Activated CD8-positive, alpha-beta memory T cell treated with anti-CD3 and anti-CD28 coated beads for 24 hours (primary cell): ENCODE measurements around the gene PTPRN2.
A peak's percentile ranks its signal among the peaks of the same experiment; 100 is the strongest.
"Not testable (repeated sequence)": the region's sequence is repeated elsewhere in the genome, so short reads cannot be mapped to it uniquely, and the experiment has no call there.

Experiments used
- DNase-seq: peaks from one replicate; pipeline ENCODE4 v3.0.0-alpha.2; 2020

The PTPRN2 gene

DNA sequence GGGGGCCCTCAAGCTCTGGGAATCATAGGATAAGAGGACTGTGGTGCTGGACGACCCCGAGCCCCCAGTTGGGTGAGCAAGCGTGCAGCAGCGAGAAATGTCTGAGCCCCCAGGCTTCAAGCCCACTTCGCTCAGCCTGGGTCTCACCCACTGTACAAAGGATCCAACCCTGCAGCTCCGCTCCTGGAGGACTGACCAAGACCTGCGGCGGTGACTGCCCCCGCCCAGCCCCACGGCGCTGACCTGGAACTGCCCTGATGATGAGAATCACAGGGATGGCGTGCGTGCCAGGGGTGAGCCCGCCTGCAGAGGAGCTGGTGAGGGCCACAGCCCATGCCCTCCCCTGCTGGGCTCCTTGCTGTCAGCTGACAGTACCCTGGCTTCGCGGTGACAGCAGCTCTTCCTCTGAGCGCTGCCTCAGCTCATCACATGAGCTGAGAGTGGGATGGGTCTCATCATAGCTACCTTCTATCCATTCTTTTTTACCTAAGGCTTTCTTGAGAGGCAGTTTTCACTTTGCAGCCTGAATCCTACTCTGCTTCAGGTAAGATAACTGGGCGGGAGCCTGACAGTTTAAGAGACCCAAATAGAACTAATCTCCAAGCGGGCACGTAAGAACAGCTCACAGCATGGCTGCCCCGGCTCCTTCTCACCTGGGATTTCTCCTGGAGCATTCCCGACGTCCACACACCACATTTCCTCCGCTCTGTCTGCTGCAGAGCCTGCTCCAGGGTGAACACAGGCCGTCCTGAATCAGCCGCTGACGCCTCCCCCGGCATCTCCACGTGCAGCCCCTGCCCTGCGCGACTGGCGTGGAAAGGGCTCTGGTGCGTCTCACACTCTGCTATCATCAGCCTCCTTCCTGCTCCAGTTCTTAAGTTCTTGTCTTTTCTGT, 329.9 kb downstream of the PTPRN2 start:
- no peak for DNase-seq

DNA sequence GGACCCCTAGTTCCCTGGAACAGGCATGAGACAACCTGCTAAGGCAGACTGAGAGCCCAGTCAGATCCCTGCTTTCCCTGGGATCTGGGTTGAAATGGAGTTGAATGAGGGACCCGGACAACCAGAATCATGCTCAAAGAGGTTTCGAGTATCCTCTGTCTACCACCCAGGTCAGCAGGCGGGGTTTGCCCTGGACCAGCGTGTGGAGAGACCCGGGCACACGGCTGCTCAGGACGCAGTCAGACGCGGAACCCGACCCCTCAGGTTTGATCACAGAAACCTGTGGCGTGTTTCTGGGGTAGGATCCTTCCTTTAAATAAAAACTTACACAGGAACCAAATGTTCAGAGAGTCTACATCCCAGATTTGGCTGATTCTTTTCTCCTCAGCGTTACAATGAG, 330.6 kb downstream of the PTPRN2 start:
- no peak for DNase-seq

DNA sequence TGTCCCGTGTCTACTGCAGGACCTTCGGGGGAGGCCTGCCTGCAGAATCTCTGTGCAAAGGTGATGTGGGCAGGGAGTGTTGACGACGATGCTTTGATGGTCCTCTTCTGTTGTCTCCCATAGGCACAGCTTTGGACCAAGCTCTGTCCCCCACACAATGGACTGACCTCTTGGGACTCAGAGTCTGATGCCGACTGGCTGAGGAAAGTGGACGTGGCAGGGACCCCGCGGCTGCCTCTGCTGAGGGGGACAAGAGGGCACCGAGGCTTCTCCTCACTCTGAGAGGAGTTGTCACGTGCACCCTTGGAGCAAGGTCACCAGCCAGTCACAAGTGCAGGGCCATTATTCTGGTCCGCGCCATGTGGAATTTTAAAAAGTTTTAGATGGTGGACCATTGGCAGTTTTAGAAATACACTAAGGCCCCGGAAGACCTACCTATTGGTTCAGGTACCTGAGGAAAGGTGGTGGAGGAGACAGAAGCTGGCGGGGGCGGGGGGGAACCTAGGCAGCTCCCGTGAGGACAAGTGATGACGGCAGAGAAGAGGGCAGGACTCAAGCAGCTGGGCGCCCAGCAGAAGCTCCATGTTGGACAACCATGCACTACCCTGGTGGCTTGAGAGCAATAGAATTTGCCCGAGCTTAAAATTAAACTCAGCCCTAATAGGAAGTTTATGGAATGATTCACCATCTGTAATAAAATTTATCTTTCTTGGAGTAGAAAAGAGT, 331.4 kb downstream of the PTPRN2 start:
- no peak for DNase-seq

DNA sequence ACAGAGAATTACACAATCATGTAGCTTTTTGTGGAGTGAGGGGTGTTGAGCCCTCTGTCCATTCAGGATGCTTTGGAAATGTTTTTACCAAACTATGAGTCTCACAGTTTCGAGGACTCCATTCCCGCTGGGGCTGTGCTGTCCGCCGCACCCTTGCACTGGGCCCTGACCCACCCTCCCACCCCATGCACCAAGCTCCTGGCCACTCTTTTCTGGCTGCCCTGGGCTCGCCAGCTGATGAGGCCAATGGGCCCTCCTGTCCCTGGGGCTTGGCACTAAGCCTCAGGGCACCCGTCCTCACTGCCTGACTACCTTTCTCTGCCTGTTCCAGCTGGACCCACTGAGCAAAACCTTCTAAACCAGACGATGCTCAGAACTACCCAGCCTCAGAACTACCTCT, 332.1 kb downstream of the PTPRN2 start:
- no peak for DNase-seq

DNA sequence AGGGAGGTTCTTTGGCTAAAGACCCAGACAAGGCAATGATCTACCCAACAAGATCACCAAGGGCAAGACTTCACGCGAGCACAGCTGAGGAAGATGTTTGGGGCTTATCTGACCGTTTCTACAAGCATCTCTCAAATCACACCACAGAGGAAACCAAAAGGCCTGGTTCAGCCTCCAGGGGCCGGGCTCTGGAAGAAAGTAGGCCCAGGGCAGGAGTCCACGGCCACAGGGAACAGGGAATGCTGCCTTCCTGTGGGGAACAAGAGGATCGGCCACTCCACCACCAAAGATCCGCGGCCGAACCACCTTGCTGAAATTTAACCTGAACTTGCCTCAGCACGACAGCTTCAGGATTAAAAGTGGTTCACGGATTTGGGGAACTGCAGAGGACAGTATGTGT, 332.5 kb downstream of the PTPRN2 start:
- no peak for DNase-seq

DNA sequence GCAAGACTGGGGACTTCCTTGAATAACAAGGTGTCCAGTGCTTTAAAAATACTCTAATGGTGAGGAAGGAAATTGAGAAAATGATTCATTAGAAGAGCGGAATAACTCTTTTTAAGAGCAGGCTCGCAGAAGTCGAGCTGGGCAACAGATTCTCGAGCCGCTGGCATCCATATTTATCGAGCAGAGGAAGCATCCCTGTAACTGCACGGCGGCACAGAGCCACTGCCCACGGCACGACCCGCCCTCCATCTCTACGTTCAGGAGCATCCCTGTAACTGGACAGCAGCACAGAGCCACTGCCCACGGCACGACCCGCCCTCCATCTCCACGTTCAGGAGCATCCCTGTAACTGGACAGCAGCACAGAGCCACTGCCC, 334.0 kb downstream of the PTPRN2 start:
- DNase-seq = not testable (repeated sequence)

DNA sequence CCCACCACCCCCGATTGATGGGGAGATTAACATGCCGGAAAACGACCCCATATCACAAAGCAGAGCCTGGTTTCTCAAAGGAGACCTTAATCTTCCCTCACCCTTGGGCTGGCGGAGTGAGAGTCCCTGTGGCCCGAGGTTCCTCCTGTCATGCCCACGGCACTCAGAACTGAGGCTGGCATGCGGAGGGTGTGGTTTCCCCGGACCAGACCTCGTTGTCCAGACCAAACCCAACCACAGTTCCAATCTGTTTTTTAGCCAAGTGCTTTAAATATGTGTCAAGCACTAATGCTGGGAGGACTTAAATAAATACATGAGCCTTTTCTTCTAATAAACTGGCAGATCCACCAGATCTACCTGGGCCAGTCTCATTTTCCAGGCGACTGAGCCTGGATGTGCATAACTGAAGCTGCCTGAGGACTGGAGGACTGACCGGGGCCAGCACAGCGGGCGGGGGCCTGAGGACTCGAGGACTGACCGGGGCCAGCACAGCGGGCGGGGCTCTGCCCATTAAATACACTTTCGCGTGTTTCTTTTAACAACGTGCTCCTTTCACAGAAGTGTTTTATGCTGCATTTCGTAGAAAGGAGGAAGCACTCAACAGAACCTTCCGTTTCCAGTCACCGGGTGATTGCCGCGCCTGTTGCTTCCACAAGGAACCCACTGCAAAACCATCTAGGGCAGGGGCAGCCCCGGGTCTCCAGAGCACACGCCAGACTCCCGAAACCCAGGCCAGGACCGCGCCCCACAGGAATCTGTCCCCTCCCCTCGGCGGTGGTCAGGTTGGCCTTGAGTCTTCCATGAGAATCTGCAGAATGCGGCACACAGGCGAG, 334.6 kb downstream of the PTPRN2 start:
- DNase-seq = no peak

DNA sequence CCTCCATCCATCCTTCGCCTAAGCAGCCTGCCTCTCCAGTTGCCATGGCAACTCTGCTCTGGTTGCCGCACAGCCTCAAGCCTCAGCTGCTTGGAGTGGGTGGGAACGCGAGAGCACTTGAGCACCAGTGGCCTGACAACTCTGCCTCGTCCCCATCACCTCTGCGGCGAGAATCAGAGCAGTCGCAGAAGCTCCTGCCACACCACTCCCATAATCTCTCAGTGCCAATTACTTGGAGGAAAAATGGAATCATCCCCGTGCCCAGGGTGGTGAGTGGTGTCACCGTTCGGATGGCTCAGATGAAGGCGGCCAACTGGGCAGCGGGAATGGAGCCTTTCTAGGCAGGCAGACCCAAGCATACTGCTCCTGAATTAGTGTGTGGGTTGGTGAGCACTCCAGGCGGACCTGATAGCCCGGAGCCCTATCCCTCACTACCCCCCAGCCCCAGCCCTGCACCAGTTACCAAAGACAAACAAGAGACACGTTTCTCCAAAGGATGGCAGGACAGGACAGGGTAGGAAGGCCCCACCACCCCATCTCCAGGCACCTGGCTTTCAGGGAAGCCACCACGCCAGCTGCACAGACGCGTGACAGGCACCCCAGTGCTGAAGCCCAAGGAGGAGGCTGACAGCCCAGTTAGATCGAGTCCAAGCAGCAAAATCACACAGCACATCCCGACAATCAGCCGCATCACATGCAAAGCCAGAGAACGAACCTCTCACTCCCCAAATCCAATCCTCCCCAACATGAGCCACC, 335.4 kb downstream of the PTPRN2 start:
- DNase-seq = no peak

DNA sequence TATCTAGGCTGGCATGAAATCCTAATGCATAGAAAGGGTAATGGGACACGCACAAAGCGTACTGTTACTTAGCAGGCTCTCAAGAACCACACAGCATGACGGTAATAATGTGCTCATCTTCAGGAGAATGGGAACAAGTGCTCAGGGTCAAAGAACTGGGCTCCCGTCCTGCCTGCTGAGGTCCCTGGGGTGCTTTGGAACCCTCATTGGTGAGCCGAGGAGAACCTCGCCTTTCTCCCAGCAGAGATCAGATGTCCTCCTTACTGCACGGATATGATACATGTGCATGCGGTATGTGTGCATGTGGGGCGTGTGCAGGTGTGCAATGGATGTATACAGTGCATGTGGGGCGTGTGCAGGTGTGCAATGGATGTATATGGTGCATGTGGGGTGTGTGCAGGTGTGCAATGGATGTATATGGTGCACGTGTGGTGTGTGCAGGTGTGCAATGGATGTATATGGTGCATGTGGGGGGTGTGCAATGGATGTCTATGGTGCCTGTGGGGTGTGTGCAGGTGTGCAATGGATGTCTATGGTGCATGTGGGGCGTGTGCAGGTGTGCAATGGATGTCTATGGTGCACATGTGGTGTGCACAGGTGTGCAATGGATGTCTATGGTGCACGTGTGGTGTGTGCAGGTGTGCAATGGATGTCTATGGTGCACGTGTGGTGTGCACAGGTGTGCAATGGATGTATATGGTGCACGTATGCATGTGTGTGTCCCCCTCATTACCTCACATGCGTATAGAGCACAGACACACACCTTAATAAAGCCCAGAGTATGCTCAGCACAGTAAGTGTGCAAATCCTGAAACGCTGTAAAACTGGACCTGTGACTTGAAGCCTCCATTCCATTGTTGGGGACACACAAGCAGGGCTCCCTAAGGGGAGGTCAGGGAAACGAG, 336.3 kb downstream of the PTPRN2 start:
- no peak for DNase-seq

DNA sequence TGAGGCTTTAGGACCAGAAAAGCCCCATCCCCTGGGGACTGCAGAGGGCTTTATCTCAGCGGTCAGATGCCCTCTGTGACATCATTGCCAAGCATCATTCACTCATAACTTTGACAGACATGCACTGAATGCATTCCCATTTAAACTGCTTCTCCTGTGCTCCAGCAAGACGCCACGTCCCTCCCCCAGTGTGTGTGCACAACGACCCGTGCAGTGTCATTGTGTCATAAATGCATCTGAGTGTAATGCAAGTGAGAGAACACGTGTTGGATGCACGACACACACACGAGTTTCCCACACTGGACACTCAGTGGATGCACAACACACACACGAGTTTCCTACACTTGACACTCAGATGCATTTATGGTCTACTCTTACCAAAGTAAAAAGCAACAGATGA, 337.9 kb downstream of the PTPRN2 start:
- no peak for DNase-seq

DNA sequence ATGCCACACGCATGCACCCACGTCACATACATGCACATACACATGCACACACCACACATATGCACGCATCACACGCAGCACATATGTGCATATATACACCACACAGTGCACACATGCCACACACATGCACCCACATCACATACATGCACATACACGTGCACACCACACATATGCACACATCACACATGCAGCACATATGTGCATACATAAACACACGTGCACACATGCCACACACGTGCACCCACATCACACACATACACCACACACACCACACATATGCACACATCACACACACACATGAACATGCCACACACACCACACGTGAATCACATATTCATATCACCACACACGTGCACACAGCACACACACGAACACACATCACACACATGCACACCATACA, 338.8 kb downstream of the PTPRN2 start:
- no peak for DNase-seq

DNA sequence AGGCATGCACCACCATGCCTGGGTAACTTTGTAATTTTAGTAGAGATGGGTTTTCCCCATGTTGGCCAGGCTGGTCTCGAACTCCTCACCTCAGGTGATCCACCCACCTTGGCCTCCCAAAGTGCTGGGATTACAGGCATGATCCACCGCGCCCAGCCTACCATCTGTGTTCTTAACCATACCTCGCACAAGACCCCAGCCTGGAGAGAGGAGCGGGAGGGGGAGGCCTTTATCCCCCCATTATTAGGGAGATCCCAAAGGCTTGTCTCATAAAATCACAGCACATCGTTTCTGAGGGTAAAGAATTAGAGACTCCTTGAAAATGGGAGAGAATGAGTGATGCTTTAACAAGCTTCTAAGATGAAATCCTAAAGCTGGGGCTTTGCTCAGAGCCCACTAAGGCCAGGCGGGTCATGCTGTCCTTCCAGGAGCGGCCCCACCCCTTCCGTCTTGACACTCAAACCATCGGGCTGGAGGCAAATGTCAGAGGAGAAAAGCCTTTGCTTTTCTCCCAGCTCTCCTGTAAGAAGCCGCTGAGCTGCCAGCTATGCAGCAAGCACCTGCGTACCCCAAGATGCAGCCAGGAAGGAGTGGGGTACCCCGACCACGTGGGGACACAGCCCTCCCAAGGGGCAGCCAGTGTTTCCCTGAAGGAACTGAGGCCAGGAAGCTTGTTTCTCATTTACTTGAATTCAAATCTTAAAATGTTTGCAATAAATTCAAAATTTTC, 339.7 kb downstream of the PTPRN2 start:
- no peak for DNase-seq

DNA sequence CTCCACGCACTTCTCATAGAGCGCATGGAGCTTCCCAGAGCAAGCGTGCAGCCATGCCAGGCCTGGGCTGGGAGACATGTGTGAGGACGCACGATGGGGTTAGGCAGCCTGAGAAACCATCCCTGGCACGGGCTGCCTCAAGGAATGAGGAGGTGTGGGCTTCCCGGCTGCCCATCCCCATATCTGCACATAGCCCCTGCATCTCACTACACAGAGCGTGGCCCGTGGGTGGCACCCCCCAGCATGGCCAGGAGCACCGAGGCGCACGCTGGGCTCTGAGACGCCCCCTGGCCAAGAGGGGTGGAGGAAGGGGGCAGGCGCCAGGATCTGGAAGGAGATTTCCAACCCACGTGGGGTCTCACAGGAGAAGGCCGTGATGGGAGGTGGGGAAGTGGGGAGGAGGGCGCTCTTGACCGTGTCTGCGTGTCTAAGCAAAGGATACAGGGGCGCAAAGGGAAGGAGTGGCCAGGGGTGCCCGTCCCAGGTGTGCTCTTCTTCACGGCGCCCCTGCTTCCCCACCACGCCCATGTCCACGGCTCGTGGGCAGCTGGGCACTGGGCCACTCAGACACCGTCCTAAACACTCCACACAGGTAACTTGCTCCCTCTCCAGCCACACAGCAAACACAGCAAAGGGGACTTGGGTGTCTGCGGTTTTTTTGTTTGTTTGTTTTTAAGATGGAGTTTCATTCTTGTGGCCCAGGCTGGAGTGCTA, 340.5 kb downstream of the PTPRN2 start:
- DNase-seq = peak; percentile 21

DNA sequence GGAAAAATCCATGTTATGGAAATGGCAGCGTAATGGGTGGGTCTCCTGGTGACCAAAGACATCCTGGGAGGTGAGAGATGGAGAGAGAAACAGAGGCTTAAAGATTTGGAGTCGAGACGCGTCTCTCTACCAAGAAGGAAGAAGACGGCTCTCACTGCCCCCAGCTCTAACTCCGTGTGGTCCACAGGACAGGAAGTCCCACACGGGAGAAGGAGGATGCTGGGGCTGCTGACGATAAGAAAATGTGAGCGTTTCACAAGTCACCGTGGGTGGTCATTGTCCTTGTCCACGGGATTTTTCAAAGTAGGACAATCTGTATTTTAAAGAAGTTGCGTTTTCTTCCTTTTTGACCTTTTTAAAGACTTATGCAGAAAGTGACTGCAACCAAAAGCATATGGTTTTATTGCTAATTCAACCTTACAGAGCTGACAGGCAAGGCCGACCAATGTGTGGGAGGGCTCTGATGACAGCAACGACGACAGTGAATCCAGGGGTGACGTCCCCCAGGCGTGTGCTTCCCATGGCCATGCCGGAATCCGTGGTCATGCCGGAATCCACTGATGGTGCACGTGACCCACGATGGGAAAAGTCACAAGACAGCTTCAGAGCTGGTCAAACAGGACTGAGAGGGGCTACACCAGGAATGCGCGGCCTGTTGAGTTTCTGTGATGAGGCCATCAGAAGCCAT, 341.2 kb downstream of the PTPRN2 start:
- DNase-seq = no peak

DNA sequence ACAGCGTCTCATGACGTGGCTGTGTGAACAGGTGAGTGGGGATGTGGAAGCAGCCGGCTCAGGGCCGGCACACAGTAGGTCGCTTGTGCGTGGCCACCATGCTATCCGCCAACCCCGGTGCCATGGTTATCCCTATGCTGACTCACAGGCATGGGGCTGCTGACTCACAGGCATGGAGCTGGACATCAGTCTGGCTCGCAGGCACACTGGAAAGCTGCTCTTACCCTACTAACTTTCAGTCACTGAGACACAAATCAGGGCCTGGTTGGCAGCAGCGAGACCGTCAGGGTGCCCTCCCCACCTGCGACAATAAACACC, 341.9 kb downstream of the PTPRN2 start:
- no peak for DNase-seq

DNA sequence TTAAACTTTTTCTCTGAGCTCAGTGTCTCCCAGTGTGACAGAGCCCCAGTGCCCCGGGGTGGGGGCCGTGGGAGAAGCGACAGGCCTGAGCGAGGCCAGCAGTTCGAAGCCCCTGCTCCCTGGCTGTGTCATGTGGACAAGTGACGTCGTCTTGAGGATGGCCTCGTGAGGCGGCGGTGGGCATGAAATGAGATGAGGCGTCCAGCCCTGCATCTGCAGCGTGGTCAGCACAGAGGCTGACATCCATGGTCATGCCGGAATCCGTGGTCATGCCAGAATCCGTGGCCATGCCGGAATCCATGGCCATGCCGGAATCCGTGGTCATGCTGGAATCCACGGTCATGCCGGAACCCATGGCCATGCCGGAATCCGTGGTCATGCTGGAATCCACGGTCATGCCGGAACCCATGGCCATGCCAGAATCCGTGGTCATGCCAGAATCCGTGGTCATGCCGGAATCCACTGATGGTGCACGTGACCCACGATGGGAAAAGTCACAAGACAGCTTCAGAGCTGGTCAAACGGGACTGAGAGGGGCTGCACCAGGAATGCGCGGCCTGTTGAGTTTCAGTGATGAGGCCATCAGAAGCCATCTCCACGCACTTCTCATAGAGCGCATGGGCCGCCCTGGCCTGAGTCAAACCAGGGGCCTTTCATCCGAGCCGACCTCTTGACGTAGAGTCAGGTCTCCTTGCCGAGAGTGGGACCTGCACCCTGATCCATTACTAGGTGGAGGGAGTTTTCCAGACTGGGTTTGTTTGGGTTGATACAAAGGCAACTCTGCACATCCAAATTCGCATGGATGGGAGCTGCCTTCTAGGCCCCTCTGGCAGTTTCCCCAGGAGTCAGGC, 342.5 kb downstream of the PTPRN2 start:
- peak; percentile 47 for DNase-seq

DNA sequence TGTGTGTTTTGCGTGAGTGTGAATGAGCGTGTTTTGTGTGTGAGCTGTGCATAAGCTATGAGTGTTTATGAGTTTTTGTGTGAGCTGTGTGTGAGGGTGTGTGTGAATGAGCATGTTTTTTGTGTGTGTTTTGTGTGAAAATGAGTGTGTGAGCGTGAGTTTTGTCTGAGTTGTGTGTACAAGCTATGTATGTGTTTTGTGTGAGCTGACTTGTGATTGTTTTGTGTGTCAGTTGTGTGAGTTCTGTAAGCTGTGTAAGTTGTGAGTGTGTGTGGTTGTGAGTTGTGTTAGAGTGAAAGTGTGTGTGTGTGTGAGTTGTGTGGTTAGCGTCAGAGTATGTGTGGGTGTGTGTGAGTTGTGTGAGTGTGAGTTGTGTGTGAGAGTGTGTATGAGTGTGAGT, 343.2 kb downstream of the PTPRN2 start:
- no peak for DNase-seq

DNA sequence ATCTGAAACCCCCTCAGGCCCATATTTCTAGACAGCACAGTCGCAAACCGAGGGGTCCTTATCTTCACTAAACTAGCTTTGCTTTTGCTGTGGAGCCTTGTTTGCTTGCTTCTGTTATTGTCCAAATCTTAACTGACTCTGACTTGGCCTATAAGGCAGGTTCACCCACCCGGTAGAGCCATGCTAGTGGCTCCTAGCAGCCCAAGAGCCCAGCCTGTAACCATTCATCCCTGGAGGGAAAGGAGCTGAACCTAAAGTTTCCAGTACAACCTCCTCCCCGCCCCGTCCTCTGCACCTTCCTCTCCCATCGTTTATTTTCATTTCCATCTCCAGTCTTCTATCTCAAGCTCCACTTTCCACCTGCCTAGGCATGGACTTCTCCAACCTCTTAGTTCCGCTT, 345.7 kb downstream of the PTPRN2 start:
- no peak for DNase-seq

DNA sequence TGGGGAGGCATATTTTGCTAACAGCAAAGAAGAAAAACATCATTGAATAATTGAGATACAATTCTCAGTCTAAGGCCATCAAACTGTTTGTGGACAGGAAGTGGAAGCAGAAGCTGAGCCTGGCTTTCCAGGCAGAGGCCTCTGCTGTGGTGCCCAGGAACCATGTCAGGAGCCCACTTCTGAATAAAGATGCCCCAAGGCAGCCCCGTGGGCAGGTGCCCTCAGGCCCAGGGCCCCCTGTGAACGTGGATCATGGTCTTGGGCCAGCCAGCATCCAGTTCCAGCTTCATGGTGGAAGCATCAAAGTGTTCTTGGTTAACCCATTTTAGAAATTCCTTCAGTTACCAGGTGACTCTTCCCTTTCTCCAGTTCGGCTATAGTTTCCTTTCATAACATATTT, 346.8 kb downstream of the PTPRN2 start:
- no peak for DNase-seq
